ENCODE results near the gene CAMKK1.

Gene CAMKK1

GRCh38 chr17:3893003-3893719, at the start of gene CAMKK1:
CAMKK1 (minus strand) TSS chr17:3893053; CDS start chr17:3885687, 7,366 bp downstream.
- DNase-seq, result peak; percentile 90

- no peak for DNase-seq
These were observed 48.3 kb upstream of the CAMKK1 start for GRCh38 chr17:3940965-3941698.

GRCh38 chr17:3937359-3937758, 44.5 kb upstream of the CAMKK1 start:
- no peak for DNase-seq

- DNase-seq, result no peak
These were observed 43.0 kb upstream of the CAMKK1 start for GRCh38 chr17:3935825-3936355.

GRCh38 chr17:3935140-3935542, 42.3 kb upstream of the CAMKK1 start:
- peak; percentile 32 for DNase-seq

- no peak for DNase-seq
These were observed 36.9 kb upstream of the CAMKK1 start for GRCh38 chr17:3929764-3930163.

GRCh38 chr17:3929181-3929580, 36.3 kb upstream of the CAMKK1 start:
- no peak for DNase-seq

GRCh38 chr17:3928406-3928805, 35.6 kb upstream of the CAMKK1 start:
- DNase-seq, result no peak

- DNase-seq, result no peak
These were observed 34.9 kb upstream of the CAMKK1 start for GRCh38 chr17:3927628-3928340.

- DNase-seq, result no peak
These were observed 34.2 kb upstream of the CAMKK1 start for GRCh38 chr17:3926860-3927627.

GRCh38 chr17:3925684-3926485, 33.0 kb upstream of the CAMKK1 start:
- DNase-seq, result no peak

GRCh38 chr17:3924512-3925350, 31.9 kb upstream of the CAMKK1 start:
- no peak for DNase-seq

- DNase-seq, result no peak
These were observed 30.8 kb upstream of the CAMKK1 start for GRCh38 chr17:3923466-3924190.

GRCh38 chr17:3922765-3923164, 29.9 kb upstream of the CAMKK1 start:
- no peak for DNase-seq

- no peak for DNase-seq
These were observed 28.9 kb upstream of the CAMKK1 start for GRCh38 chr17:3921502-3922319.

- DNase-seq, result no peak
These were observed 28.2 kb upstream of the CAMKK1 start for GRCh38 chr17:3921006-3921405.

- DNase-seq, result no peak
These were observed 26.3 kb upstream of the CAMKK1 start for GRCh38 chr17:3919123-3919624.

GRCh38 chr17:3918372-3919122, 25.7 kb upstream of the CAMKK1 start:
- no peak for DNase-seq

Data from CD4-positive, alpha-beta T cell treated with Interleukin-17A for 1 hour (primary cell).